Psoas muscle (tissue), 8 donors: ENCODE results near the gene GDAP1L1. TPM values are rescaled to one million over a fixed set of nuclear protein-coding genes. Genes with fewer than 3 reads are reported as not detected.

Experiments used
- ATAC-seq, 4 donors: fragments of 200-7000 bp; cut with Tn5 transposase; one replicate each; pipeline ENCODE4 v1.9.1; 2020; ENCODE audit warnings: moderate library complexity in 3 of 4, mild to moderate bottlenecking in 2 of 4
- DNase-seq, 2 donors: peaks; one replicate each; pipeline ENCODE4 v3.0.0-alpha.2; 2020
- H3K27ac ChIP-seq: fragments of 200-600 bp; one replicate; pipeline ENCODE4 v1.8.0; 2022
- H3K27me3 ChIP-seq, 3 donors: fragments of 200-600 bp in 1 of 3; one replicate each; pipeline versions ENCODE4 v1.6.1 to v1.8.0; 2013 to 2022; ENCODE audit warnings: low read length in 2 of 3, mild to moderate bottlenecking in 2 of 3, moderate library complexity in 1 of 3; ENCODE audit not compliant: insufficient read depth in 3 of 3
- H3K36me3 ChIP-seq, 2 donors: fragments of 200-600 bp in 1 of 2; one replicate each; pipeline versions ENCODE4 v1.6.1 to v1.8.0; 2013 to 2022; ENCODE audit warnings: low read depth in 1 of 2, mild to moderate bottlenecking in 1 of 2, moderate library complexity in 1 of 2; ENCODE audit not compliant: insufficient read depth in 1 of 2
- H3K4me1 ChIP-seq: fragments of 200-600 bp; one replicate; pipeline ENCODE4 v1.8.0; 2022
- H3K4me3 ChIP-seq: fragments of 200-600 bp; one replicate; pipeline ENCODE4 v1.8.0; 2022; ENCODE audit warnings: mild to moderate bottlenecking
- H3K9me3 ChIP-seq: fragments of 200-600 bp; one replicate; pipeline ENCODE4 v1.8.0; 2022
- CTCF ChIP-seq: fragments of 200-600 bp; IDR thresholded peaks from one replicate; pipeline ENCODE4 v1.8.0; 2022; ENCODE audit warnings: antibody characterized with exemption
- whole genome bisulfite sequencing, 3 donors: extraction: QIAGEN DNeasy Blood & Tissue Kit; methylation state at CpG; one replicate each; pipeline versions ENCODE4 v1.1.6 to v1.1.7; 2013; 5-methylcytosine and 5-hydroxymethylcytosine counted together
- intact Hi-C, 2 donors: fragments of 100-400 bp; cut with DNase I; formaldehyde crosslinking; loops; one replicate each; pipeline versions ENCODE4 v1.11.0 to v1.14.2; 2022
- polyA plus RNA-seq, 3 donors: library from polyadenylated mRNA; stranded (reverse); fragments of 200-250 nt; gene quantifications; one replicate each; pipeline ENCODE4 v1.2.3, GENCODE V29; 2013
- total RNA-seq, 4 donors: library from RNA; stranded (reverse); fragmentation: NEBNext Ultra II Directional in 2 of 4; extraction: Animal tissue kit (Norgen Biotek cat#: 25700) in 2 of 4; gene quantifications; one replicate each; pipeline versions ENCODE4 v1.2.1 to v1.2.4, GENCODE V29; 2021 to 2023
- donor health status: healthy with polysubstance abuse.
- donor health status: DM: no; HTN: no; CAD: no; lungs with moderate emphysema.
- donor health status: Bipolar disorder and iron deficiency.
- donor health status: healthy.
- donor health status: DM: yes; HTN: yes; CAD: no.
- donor health status: DM: no; HTN: no; CAD: no.
- donor health status: DM: no; HTN: no; CAD: no.
- donor health status: DM: yes; HTN: yes; CAD: no.

GDAP1L1 gene
- total and polyA plus RNA-seq, 7 donors: 0.04 TPM; not detected in 6

- no peaks in the 10 kb centered on the region for H3K36me3 ChIP-seq
- DNase-seq (no peak), ATAC-seq (no peak)
- H3K27ac ChIP-seq: no peak overlapping the region
- no peaks in the 10 kb centered on the region for H3K27me3 ChIP-seq
- 82 to 84% (median 83%) methylated on average over 21 to 28 of the region's 28 CpGs for WGBS, 3 donors
- no peak for TF ChIP-seq CTCF
- no peak overlapping the region for H3K4me3 ChIP-seq
- H3K9me3 ChIP-seq: no peaks in the 10 kb centered on the region
- H3K4me1 ChIP-seq: no peaks in the 10 kb centered on the region
- intact Hi-C loops: no loop called here
These were observed 11.2 kb downstream of the GDAP1L1 start for GRCh38 chr20:44258226-44258890.

- Histone ChIP-seq H3K27ac (no peak overlapping the region), H3K9me3 (no peaks in the 10 kb centered on the region), H3K36me3 (no peaks in the 10 kb centered on the region), H3K4me1 (no peaks in the 10 kb centered on the region), H3K4me3 (no peak overlapping the region), H3K27me3 (no peaks in the 10 kb centered on the region)
- DNase-seq (no peak), ATAC-seq (no peak)
- TF ChIP-seq CTCF: no peak
- intact Hi-C loops: no loop called here
- WGBS, 3 donors: 59 to 64% (median 61%) methylated on average over 5 of the region's 5 CpGs
These were observed 17.2 kb downstream of the GDAP1L1 start for GRCh38 chr20:44264287-44264686.

DNA sequence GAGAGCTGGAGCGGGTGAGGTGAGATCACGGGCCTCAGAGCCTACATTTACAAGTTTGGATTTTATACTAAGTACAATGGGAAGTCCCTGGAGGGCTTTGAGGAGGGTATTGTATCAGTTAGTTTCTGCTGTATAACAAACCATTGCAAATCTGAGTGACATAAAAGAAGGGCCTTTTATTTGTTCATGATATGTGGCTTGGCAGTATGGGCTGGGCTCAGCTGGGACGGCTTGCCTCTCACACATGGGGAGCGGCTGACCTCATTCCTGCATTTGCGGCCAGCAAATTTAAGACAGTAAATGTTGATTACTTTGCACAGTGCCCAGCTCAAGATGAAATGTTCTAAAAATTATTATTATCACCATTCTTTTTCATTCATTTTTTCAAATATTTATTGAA is 21.7 kb downstream of the GDAP1L1 start:
- Histone ChIP-seq H3K27me3 (no peaks in the 10 kb centered on the region), H3K36me3 (no peaks in the 10 kb centered on the region), H3K27ac (no peak overlapping the region), H3K9me3 (no peaks in the 10 kb centered on the region), H3K4me1 (no peaks in the 10 kb centered on the region), H3K4me3 (no peak overlapping the region)
- intact Hi-C loops: no loop called here
- no peak for DNase-seq
- 88 to 89% (median 89%) methylated on average over 5 of the region's 5 CpGs for WGBS, 3 donors
- ATAC-seq: no peak
- TF ChIP-seq CTCF: no peak

DNA sequence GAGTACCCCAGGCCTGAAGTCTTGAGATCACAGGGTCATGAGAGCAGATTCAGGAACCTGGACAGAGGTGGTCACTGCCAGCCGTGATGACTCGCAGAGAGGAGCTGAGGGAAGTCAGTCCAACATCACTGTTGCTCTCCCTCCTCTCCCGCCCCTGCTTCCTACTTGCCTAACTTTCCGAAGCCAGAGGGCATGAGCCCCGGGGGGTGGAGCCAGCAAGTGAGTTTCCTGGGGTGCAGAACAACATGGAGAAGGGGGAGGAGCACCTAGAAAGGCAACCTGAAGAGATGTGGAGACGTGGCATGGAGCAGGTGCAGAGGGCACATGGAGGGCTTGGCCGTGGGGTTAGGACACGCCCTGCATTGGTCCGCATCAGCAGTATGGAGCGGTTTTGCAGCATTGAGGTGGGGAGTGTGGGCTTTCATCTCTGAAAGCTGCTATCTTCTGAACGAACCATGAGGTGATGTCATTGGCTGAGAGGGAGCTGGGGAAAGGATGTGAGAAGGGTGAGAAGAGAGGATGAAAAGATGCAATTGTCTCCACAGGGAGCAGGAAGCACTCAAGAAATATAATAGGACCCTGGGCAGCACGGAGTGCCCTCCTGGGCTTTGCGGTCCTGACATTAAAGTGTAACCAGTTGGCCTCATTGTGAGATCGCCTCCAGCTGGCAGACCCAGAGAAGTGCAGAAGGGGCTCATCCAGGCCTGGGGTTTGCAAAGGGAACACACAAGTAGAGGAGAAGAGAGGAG is 25.0 kb downstream of the GDAP1L1 start:
- Histone ChIP-seq H3K4me3 (no peak overlapping the region), H3K36me3 (no peaks in the 10 kb centered on the region), H3K9me3 (no peaks in the 10 kb centered on the region), H3K4me1 (no peaks in the 10 kb centered on the region), H3K27me3 (no peaks in the 10 kb centered on the region), H3K27ac (no peak overlapping the region)
- DNase-seq: no peak
- intact Hi-C loops: no loop called here
- TF ChIP-seq CTCF: no peak
- no peak for ATAC-seq
- WGBS, 3 donors: 56 to 63% (median 60%) methylated on average over 14 of the region's 14 CpGs
